Muscle layer of colon (tissue), 2 donors: ENCODE data around the gene MAGEA1.
"Not testable (repeated sequence)": the region's sequence is repeated elsewhere in the genome, so short reads cannot be mapped to it uniquely, and the experiment has no call there.

Experiments used
- H3K27ac ChIP-seq: one replicate; pipeline ENCODE4 v1.7.0; 2013; ENCODE audit warnings: low read depth, mild to moderate bottlenecking, low read length, moderate library complexity
- H3K27me3 ChIP-seq, 2 donors: one replicate each; pipeline ENCODE4 v1.7.0; 2013; ENCODE audit warnings: low read length in 2 of 2, mild to moderate bottlenecking in 2 of 2; ENCODE audit not compliant: insufficient read depth in 2 of 2, control insufficient read depth in 1 of 2
- H3K36me3 ChIP-seq: one replicate; pipeline ENCODE4 v1.7.0; 2013; ENCODE audit warnings: mild to moderate bottlenecking, low read length; ENCODE audit not compliant: insufficient read depth
- H3K4me1 ChIP-seq: one replicate; pipeline ENCODE4 v1.7.0; 2013; ENCODE audit warnings: mild to moderate bottlenecking, low read length; ENCODE audit not compliant: insufficient read depth
- H3K4me3 ChIP-seq, 2 donors: one replicate each; pipeline ENCODE4 v1.7.0; 2013; ENCODE audit warnings: low read length in 2 of 2, low read depth in 1 of 2, mild to moderate bottlenecking in 1 of 2, moderate library complexity in 1 of 2
- H3K9ac ChIP-seq: one replicate; pipeline ENCODE4 v1.7.0; 2013; ENCODE audit warnings: low read length
- H3K9me3 ChIP-seq: one replicate; pipeline ENCODE4 v1.7.0; 2013; ENCODE audit warnings: mild to moderate bottlenecking, low read length
- donor health status: abdominal sarcoma.
- donor health status: Adenocarcinoma of cecum.

Gene MAGEA1, protein sequence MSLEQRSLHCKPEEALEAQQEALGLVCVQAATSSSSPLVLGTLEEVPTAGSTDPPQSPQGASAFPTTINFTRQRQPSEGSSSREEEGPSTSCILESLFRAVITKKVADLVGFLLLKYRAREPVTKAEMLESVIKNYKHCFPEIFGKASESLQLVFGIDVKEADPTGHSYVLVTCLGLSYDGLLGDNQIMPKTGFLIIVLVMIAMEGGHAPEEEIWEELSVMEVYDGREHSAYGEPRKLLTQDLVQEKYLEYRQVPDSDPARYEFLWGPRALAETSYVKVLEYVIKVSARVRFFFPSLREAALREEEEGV

DNA sequence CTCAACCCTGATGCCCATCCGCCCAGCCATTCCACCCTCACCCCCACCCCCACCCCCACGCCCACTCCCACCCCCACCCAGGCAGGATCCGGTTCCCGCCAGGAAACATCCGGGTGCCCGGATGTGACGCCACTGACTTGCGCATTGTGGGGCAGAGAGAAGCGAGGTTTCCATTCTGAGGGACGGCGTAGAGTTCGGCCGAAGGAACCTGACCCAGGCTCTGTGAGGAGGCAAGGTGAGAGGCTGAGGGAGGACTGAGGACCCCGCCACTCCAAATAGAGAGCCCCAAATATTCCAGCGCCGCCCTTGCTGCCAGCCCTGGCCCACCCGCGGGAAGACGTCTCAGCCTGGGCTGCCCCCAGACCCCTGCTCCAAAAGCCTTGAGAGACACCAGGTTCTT lies at the start of gene MAGEA1:
Gene MAGEA1 (plus strand): TSS at position 154 of the 400 bp plus-strand sequence. CDS start 3,106 bp downstream, outside the sequence.
- no peak within 1 kb of the TSS for H3K27ac ChIP-seq
- H3K4me3 ChIP-seq, result no peak within 1 kb of the TSS
- peaks cover 11 to 20% of the 10 kb centered on the region in 2 donors for H3K27me3 ChIP-seq
- H3K4me1 ChIP-seq, result no peaks in the 10 kb centered on the region
- no peaks in the 10 kb centered on the region for H3K9me3 ChIP-seq
- H3K36me3 ChIP-seq, result no peaks in the 10 kb centered on the region
- no peak within 1 kb of the TSS for H3K9ac ChIP-seq

DNA sequence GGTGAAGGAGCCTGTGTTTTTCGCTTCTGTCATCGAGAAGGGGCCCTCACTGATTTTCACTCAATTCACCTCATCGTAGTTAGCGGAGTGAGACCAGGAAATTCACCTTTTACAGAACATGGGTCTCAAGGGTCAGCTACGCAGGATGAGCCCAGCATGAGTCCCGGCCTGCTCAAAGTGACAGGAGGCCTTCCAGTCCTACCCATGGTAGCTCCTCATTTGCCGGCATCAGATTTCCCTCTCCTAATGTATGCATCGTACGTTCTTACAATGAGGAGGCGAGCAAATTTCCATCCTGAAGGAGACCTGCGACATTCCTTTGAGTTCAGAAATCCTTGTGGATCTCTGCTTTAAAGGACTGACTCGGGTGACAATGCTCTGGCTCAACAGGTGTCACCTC lies 46.2 kb upstream of the MAGEA1 start:
- not testable (repeated sequence) for H3K4me3 ChIP-seq, H3K4me1 ChIP-seq, H3K27ac ChIP-seq, H3K9me3 ChIP-seq, H3K36me3 ChIP-seq, H3K27me3 ChIP-seq, H3K9ac ChIP-seq

DNA sequence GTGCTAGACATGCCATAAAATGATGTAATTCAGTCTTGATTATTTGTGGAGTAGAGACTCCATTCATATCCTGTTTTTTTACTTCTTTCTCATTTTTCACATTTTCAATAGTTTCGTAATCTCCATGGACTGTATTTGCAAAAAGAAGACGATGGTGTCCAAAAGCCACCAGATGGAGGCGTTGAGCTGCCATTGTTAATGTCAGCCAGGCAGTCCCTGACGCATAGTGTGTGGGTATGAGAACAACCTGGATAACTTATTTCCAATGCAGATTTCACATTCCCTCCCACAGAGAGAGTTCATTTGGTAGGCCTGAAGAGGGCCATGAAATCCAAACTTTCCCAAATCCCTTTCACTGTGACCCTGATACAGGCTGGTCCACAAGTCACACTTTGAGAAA lies 40.0 kb upstream of the MAGEA1 start:
- not testable (repeated sequence) for H3K4me1 ChIP-seq, H3K9me3 ChIP-seq, H3K36me3 ChIP-seq, H3K27me3 ChIP-seq, H3K27ac ChIP-seq, H3K9ac ChIP-seq, H3K4me3 ChIP-seq

DNA sequence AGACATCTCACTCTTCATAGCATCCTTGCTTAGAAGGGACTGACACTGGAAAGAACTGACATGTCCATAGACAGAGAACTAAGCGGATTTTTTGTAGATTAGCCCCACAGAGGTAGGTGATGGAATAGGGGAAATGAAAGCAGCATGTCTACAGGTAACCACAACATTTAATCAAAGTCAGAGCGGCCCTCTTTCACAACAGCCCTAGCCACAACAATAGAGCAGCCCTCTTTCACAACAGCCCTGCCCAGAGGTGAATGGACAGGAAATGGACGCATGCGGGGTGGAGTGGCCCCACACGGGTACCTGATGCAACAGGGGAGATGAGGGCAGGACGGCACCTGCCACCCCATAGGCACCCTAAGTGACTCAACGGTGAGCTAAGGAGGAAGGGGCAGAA lies 32.8 kb upstream of the MAGEA1 start:
- H3K9me3 ChIP-seq, H3K4me1 ChIP-seq, H3K27me3 ChIP-seq, H3K36me3 ChIP-seq, H3K9ac ChIP-seq, H3K4me3 ChIP-seq, H3K27ac ChIP-seq: not testable (repeated sequence)

DNA sequence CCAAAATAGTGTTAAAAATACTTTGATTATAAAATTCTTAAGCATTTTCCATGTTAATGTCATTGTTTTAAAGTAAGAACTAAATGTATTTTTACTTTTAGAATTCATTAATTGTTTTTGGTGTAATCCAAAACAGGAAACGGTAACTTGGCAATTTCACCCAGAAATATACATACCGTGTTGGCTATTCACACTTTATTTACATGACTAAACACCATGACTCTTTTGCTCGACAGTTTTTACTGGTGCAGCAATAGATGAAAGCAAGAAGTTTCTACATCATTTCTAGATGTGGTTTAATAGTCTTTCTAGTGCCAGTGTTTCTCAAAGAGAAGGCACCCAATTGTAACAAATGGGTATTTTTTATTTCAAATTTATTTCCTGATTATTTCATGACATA lies 25.6 kb upstream of the MAGEA1 start:
- Histone ChIP-seq H3K4me3 (no peak overlapping the region), H3K27ac (no peak overlapping the region), H3K36me3 (no peaks in the 10 kb centered on the region), H3K4me1 (no peaks in the 10 kb centered on the region), H3K9ac (no peak overlapping the region), H3K27me3 (peaks cover 0 to 11% of the 10 kb centered on the region in 2 donors), H3K9me3 (no peaks in the 10 kb centered on the region)

DNA sequence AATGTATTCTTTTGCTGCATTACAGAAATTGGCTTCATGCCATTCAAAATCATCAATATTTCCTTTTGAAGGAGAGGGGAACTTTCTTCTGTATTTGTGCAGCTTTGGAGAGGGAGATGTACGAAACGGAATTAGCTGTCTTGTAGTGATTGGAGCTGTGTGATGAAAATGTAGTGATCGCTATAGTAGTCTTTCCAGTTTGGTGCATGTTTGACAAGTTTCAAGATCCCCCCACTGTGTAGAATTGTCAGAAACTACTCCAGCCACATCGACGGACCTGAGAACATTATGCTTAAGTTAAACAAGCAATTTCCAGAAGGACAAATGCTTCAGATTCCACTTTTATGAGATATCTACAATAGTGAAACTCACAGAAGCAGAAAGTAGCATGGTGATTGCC lies 21.6 kb upstream of the MAGEA1 start:
- no peak overlapping the region for H3K27ac ChIP-seq
- no peaks in the 10 kb centered on the region for H3K36me3 ChIP-seq
- no peak overlapping the region for H3K9ac ChIP-seq
- H3K9me3 ChIP-seq, result no peaks in the 10 kb centered on the region
- H3K27me3 ChIP-seq, result peaks cover 0 to 8% of the 10 kb centered on the region in 2 donors
- H3K4me1 ChIP-seq, result no peaks in the 10 kb centered on the region
- H3K4me3 ChIP-seq, result no peak overlapping the region

DNA sequence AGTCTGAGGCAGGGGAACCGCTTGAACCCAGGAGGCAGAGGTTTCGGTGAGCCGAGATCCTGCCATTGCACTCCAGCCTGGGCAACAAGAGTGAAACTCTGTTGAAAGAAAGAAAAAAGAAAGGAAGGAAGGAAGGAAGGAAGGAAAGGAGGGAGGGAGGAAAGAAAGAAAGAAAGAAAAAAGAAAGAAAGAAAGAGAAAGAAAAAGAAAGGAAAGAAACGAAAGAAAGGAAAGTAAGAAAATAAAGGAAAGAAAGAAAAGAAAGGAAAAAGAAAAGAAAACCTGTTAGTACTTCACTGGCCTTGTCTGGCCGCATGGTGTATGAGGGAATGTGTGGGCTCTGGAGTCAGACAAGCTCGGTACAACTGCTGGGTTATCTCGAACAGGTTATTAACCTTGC lies 20.8 kb upstream of the MAGEA1 start:
- Histone ChIP-seq H3K9ac (no peak overlapping the region), H3K36me3 (no peaks in the 10 kb centered on the region), H3K9me3 (no peaks in the 10 kb centered on the region), H3K4me1 (no peaks in the 10 kb centered on the region), H3K4me3 (no peak overlapping the region), H3K27ac (no peak overlapping the region), H3K27me3 (peaks cover 0 to 8% of the 10 kb centered on the region in 2 donors)

DNA sequence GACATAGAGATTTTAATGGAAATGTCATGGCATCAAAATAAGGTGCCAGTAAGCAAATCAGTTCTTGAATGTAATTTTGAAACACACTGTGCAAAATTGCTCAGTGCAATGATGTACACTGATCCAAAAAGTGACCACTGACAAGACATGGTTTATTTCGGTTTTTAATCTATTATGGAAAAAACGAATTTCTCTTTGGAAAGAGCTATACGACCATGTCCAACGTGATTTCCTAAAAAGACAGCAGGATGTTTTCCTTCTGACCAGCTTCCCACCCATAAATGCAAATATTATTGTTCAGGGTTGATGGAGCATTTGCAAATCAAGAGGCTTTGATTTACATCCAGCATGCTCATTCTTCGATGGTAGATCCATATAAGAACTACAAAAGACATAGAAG lies 17.1 kb upstream of the MAGEA1 start:
- H3K4me3 ChIP-seq, result no peak overlapping the region
- no peaks in the 10 kb centered on the region for H3K9me3 ChIP-seq
- no peak overlapping the region for H3K9ac ChIP-seq
- no peak overlapping the region for H3K27ac ChIP-seq
- H3K36me3 ChIP-seq, result no peaks in the 10 kb centered on the region
- no peaks in the 10 kb centered on the region for H3K4me1 ChIP-seq
- peaks cover 0 to 3% of the 10 kb centered on the region in 2 donors for H3K27me3 ChIP-seq

DNA sequence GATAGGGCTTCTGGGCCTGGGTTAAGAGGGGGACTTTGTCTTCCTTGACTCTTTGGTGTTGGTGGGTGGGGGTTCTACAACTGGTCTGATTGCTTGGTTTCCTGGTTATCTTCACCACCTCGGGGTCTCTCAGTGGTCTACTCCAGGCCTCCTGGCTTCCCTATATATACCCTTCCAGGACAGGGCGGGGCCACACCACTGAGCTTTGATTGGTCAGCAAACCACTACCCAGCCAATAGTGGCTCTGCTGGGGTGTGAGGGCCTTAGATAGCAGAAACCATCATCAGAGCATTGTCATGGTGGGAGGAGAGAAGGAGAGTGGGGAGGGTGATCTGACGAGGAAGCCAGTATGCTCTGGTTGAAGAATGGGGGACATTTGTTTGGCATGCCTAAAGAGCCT lies 14.4 kb upstream of the MAGEA1 start:
- H3K9me3 ChIP-seq, result no peaks in the 10 kb centered on the region
- no peaks in the 10 kb centered on the region for H3K27me3 ChIP-seq

DNA sequence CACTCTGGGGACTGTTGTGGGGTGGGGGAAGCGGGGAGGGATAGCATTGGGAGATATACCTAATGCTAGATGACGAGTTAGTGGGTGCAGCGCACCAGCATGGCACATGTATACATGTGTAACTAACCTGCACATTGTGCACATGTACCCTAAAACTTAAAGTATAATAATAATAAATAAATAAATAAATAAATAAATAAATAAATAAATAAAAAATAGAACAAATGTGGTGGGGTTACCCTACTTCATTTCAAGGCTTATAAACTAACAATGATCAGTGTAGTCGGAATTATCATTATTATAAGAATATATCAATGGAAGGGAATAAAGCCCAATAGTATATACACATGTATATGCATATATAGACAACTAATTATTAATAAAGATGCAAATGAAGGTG lies 10.7 kb upstream of the MAGEA1 start:
- not testable (repeated sequence) for H3K36me3 ChIP-seq, H3K4me1 ChIP-seq, H3K9me3 ChIP-seq, H3K9ac ChIP-seq, H3K27me3 ChIP-seq, H3K27ac ChIP-seq, H3K4me3 ChIP-seq

More for the DNA sequence above, 14.4 kb upstream of the MAGEA1 start:
- Histone ChIP-seq H3K4me1 (no peaks in the 10 kb centered on the region), H3K4me3 (no peak overlapping the region), H3K9ac (no peak overlapping the region), H3K36me3 (no peaks in the 10 kb centered on the region), H3K27ac (no peak overlapping the region)

DNA sequence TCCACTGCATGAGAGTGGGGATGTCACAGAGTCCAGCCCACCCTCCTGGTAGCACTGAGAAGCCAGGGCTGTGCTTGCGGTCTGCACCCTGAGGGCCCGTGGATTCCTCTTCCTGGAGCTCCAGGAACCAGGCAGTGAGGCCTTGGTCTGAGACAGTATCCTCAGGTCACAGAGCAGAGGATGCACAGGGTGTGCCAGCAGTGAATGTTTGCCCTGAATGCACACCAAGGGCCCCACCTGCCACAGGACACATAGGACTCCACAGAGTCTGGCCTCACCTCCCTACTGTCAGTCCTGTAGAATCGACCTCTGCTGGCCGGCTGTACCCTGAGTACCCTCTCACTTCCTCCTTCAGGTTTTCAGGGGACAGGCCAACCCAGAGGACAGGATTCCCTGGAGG lies 2.7 kb downstream of the MAGEA1 start:
- Histone ChIP-seq H3K27ac (no peak overlapping the region), H3K4me1 (no peaks in the 10 kb centered on the region), H3K36me3 (no peaks in the 10 kb centered on the region), H3K27me3 (peaks cover 11 to 20% of the 10 kb centered on the region in 2 donors), H3K4me3 (no peak overlapping the region), H3K9ac (no peak overlapping the region), H3K9me3 (no peaks in the 10 kb centered on the region)

DNA sequence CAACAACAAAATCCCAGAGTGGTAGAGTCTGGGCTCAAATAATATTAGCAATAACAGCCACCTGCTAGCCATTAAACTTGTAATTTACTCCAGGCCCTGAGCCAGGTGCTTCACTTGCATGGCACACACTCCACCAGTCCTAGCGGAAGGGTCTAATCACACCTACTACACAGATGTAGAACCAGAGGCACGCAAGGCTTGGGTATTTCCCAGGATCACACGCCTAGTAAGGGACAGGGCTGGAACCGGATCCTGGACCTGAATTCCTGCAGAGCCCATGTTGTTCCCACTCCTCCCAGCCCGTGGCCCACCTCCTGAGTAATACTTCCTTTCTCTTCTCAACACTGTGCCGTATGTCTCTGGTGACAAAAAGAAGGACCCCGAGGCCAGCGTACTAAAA lies 5.7 kb downstream of the MAGEA1 start:
- H3K4me3 ChIP-seq, result no peak overlapping the region
- no peaks in the 10 kb centered on the region for H3K36me3 ChIP-seq
- H3K27me3 ChIP-seq, result peaks cover 13 to 20% of the 10 kb centered on the region in 2 donors
- no peaks in the 10 kb centered on the region for H3K4me1 ChIP-seq
- no peaks in the 10 kb centered on the region for H3K9me3 ChIP-seq
- no peak overlapping the region for H3K27ac ChIP-seq
- H3K9ac ChIP-seq, result no peak overlapping the region
